Keratinocyte (primary cell): ENCODE data around the gene CHN2. TPM values are rescaled to one million over a fixed set of nuclear protein-coding genes. Genes with fewer than 3 reads are reported as not detected.
"Not testable (repeated sequence)": the region's sequence is repeated elsewhere in the genome, so short reads cannot be mapped to it uniquely, and the experiment has no call there.

Experiments used
- DNase-seq: peaks from one replicate; pipeline ENCODE4 v3.0.0-alpha.2; 2011; ENCODE audit warnings: low read depth, missing footprints, low spot score
- FAIRE-seq: peaks from 2 replicates; lab custom pipeline; 2011; peaks lifted over from hg19 to GRCh38; lab: Jason Lieb, UNC
- H2AFZ ChIP-seq: 2 replicates; pipeline ENCODE4 v1.6.0; 2012; ENCODE audit warnings: low read length, control low read depth, inconsistent platforms; ENCODE audit not compliant: control insufficient read depth
- H3K27ac ChIP-seq: 2 replicates; pipeline ENCODE4 v1.5.1; 2011; ENCODE audit warnings: low read length; ENCODE audit not compliant: control insufficient read depth, insufficient read depth
- H3K27me3 ChIP-seq: 3 replicates; pipeline ENCODE4 v1.6.0; 2011; ENCODE audit warnings: low read length; ENCODE audit not compliant: control insufficient read depth, insufficient read depth; ENCODE audit errors: extremely low read depth
- H3K36me3 ChIP-seq, 2 experiments: 2 replicates in 1 of 2; 3 replicates in 1 of 2; pipeline ENCODE4 v1.5.1; 2011; ENCODE audit warnings: low read length in 2 of 2, mild to moderate bottlenecking in 1 of 2; ENCODE audit not compliant: control insufficient read depth in 2 of 2, insufficient read depth in 2 of 2; ENCODE audit errors: extremely low read depth in 1 of 2
- H3K4me1 ChIP-seq: 3 replicates; pipeline ENCODE4 v1.5.1; 2011; ENCODE audit warnings: low read length; ENCODE audit not compliant: control insufficient read depth, insufficient read depth; ENCODE audit errors: extremely low read depth
- H3K4me2 ChIP-seq: 3 replicates; pipeline ENCODE4 v1.6.0; 2011; ENCODE audit warnings: low read depth, low read length; ENCODE audit not compliant: control insufficient read depth, insufficient read depth; ENCODE audit errors: extremely low read depth
- H3K4me3 ChIP-seq, 3 experiments: fragments of 200-600 bp in 1 of 3; sonication (generic) in 1 of 3; 2 replicates in 2 of 3; 3 replicates in 1 of 3; pipeline ENCODE4 v1.5.1; 2011 to 2016; ENCODE audit warnings: low read length in 3 of 3, mild to moderate bottlenecking in 3 of 3, control low read depth in 2 of 3, inconsistent platforms in 1 of 3, low read depth in 1 of 3, mixed read lengths in 1 of 3, mixed run types in 1 of 3, moderate library complexity in 1 of 3; ENCODE audit not compliant: control insufficient read depth in 2 of 3, insufficient read depth in 2 of 3; ENCODE audit errors: extremely low read depth in 1 of 3
- H3K79me2 ChIP-seq: 2 replicates; pipeline ENCODE4 v1.6.0; 2012; ENCODE audit warnings: low read length; ENCODE audit not compliant: control insufficient read depth, insufficient read depth
- H3K9ac ChIP-seq: 3 replicates; pipeline ENCODE4 v1.6.0; 2011; ENCODE audit warnings: low read length; ENCODE audit not compliant: control insufficient read depth, insufficient read depth; ENCODE audit errors: extremely low read depth
- H3K9me1 ChIP-seq: 3 replicates; pipeline ENCODE4 v1.6.0; 2011; ENCODE audit warnings: low read length; ENCODE audit not compliant: control insufficient read depth, insufficient read depth; ENCODE audit errors: extremely low read depth
- H3K9me3 ChIP-seq: 2 replicates; pipeline ENCODE4 v1.5.1; 2012; ENCODE audit warnings: low read depth, low read length; ENCODE audit not compliant: control insufficient read depth
- H4K20me1 ChIP-seq: 3 replicates; pipeline ENCODE4 v1.6.0; 2011; ENCODE audit warnings: low read length; ENCODE audit not compliant: control insufficient read depth, insufficient read depth; ENCODE audit errors: extremely low read depth
- EZH2 ChIP-seq: IDR thresholded peaks from one replicate; pipeline ENCODE4 v1.6.1; 2012; ENCODE audit warnings: inconsistent platforms, mild to moderate bottlenecking, low read length, moderate library complexity
- dilution Hi-C: fragments of 300-500 bp; cut with MboI; formaldehyde crosslinking; loops from one replicate; pipeline ENCODE4 v1.7.0; 2020; ENCODE audit warnings: low sequenced_read_pairs; ENCODE audit not compliant: extremely low pct_ligation_motif_present
- polyA plus RNA-seq, 5 experiments: library from polyadenylated mRNA; depleted of rRNA in 3 of 5; stranded (reverse) in 3 of 5; stranded (forward) in 1 of 5; unstranded in 1 of 5; fragments of >200 nt; gene quantifications; 1 replicate in 1 of 5; 2 replicates in 3 of 5; 3 replicates in 1 of 5; pipeline versions ENCODE4 v1.2.1 to v1.2.3, GENCODE V29; 2011 to 2012; ENCODE audit warnings: missing spikeins in 2 of 5, low read depth in 1 of 5, low replicate concordance in 1 of 5
- TF ChIP-seq, protein P1 (sequence below), 3 experiments: IDR thresholded peaks in 1 of 3; conservative IDR thresholded peaks in 1 of 3; optimal IDR thresholded peaks in 1 of 3; 2 replicates in 2 of 3; 3 replicates in 1 of 3; pipeline versions ENCODE3 to v1.5.1; 2011; ENCODE audit warnings: low read length in 3 of 3, mild to moderate bottlenecking in 3 of 3, moderate library complexity in 2 of 3, control low read depth in 1 of 3, inconsistent platforms in 1 of 3; ENCODE audit not compliant: insufficient read depth in 2 of 3; ENCODE audit errors: extremely low read depth in 1 of 3

The CHN2 gene
- polyA plus RNA-seq, 1 donor (not counting 4 experiments of a cell fraction or from before 2014, with no cell fraction given) = 1.8 TPM

DNA sequence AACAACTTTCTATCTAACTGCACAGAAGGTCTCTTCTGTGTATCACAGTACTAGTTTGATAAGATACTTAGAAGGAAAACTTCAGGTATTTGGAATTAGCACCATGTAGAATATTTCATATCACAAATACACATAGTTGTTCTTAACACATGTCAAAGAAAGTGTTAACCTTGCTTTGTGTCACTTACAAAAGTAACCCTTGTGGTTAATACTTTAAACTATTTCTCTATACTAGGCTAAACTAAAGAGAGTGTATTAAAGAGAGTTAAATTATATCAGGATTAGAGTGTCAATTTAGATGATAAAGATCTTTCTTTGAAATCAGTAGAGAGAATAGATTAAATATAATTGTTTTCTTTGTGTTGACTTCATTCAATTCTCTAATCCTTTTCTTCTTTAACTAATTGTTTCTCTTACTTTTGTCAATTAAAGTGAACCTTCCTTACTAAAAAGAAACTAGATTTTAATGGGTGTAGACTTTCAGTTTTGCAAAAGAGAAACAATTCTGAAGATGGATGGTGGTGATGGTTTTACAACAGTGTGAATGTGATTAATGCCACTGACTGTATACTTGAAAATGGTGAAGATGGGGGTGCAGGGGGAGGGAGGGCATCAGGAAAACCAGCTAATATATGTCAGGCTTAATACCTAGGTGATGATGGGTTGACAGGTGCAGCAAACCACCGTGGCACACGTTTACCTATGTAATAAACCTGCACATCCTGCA, 67.8 kb downstream of the CHN2 start:
- FAIRE-seq (no peak), DNase-seq (no peak)
- H4K20me1 ChIP-seq = no peaks in the 10 kb centered on the region
- H3K36me3 ChIP-seq = no peaks in the 10 kb centered on the region
- H3K9me1 ChIP-seq = no peaks in the 10 kb centered on the region
- peaks cover 8% of the 10 kb centered on the region for H3K4me1 ChIP-seq
- TF ChIP-seq EZH2 = no peak
- TF ChIP-seq, protein P1, sequence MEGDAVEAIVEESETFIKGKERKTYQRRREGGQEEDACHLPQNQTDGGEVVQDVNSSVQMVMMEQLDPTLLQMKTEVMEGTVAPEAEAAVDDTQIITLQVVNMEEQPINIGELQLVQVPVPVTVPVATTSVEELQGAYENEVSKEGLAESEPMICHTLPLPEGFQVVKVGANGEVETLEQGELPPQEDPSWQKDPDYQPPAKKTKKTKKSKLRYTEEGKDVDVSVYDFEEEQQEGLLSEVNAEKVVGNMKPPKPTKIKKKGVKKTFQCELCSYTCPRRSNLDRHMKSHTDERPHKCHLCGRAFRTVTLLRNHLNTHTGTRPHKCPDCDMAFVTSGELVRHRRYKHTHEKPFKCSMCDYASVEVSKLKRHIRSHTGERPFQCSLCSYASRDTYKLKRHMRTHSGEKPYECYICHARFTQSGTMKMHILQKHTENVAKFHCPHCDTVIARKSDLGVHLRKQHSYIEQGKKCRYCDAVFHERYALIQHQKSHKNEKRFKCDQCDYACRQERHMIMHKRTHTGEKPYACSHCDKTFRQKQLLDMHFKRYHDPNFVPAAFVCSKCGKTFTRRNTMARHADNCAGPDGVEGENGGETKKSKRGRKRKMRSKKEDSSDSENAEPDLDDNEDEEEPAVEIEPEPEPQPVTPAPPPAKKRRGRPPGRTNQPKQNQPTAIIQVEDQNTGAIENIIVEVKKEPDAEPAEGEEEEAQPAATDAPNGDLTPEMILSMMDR (optimal IDR thresholded peaks at IDR 0.05 in 1 of 3, IDR thresholded peaks at IDR 0.05 in 1 of 3, conservative IDR thresholded peaks at IDR 0.05 in 1 of 3; ENCODE audit: extremely low read depth in 1 of 3, insufficient read depth in 2 of 3, low read length in 3 of 3) = no peak
- H3K4me2 ChIP-seq = no peak overlapping the region
- H2AFZ ChIP-seq = no peak overlapping the region
- H3K79me2 ChIP-seq = no peaks in the 10 kb centered on the region
- H3K9me3 ChIP-seq = no peaks in the 10 kb centered on the region
- H3K27ac ChIP-seq = no peak overlapping the region
- no peaks in the 10 kb centered on the region for H3K27me3 ChIP-seq
- H3K9ac ChIP-seq = no peak overlapping the region
- no peak overlapping the region for H3K4me3 ChIP-seq
- dilution Hi-C loops = no loop called here

DNA sequence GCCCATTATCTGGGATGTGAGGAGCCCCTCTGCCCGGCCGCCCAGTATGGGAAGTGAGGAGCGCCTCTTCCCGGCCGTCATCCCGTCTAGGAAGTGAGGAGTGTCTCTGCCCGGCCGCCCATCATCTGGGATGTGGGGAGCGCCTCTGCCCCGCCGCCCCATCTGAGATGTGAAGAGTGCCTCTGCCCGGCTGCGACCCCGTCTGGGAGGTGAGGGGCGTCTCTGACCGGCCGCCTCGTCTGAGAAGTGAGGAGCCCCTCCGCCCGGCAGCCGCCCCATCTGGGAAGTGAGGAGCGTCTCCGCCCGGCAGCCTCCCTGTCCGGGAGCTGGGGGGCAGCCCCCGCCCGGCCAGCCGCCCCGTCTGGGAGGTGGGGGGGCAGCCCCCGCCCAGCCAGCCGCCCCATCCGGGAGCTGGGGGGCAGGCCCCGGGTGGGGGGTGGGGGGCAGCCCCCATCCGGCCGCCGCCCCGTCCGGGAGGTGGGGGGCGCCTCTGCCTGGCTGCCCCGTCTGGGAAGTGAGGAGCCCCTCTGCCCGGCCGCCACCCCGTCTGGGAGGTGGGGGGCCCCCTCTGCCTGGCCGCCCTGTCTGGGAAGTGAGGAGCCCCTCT, 69.1 kb downstream of the CHN2 start:
- H3K9ac ChIP-seq, H3K4me3 ChIP-seq, H2AFZ ChIP-seq, H3K36me3 ChIP-seq, H3K9me3 ChIP-seq, H3K4me2 ChIP-seq, H3K4me1 ChIP-seq, H3K9me1 ChIP-seq, FAIRE-seq, DNase-seq, H3K27ac ChIP-seq, dilution Hi-C loops, H3K27me3 ChIP-seq, H4K20me1 ChIP-seq, H3K79me2 ChIP-seq: not testable (repeated sequence)
